Esophagus muscularis mucosa (tissue), 3 donors: ENCODE measurements around the gene MLF2.

ENCODE experiments used
- CTCF ChIP-seq, 3 experiments: fragments of 200-600 bp in 2 of 3; fragments of 450-650 bp in 1 of 3; sonication (generic) in 2 of 3; IDR thresholded peaks; one replicate each; pipeline ENCODE4 v1.5.1; 2017 to 2019; ENCODE audit warnings: antibody characterized with exemption in 3 of 3, mild to moderate bottlenecking in 2 of 3, moderate library complexity in 1 of 3
- EP300 ChIP-seq: sonication (generic); formaldehyde crosslinking; IDR thresholded peaks from one replicate; pipeline ENCODE4 v1.6.1; 2017; ENCODE audit warnings: antibody characterized with exemption

DNA sequence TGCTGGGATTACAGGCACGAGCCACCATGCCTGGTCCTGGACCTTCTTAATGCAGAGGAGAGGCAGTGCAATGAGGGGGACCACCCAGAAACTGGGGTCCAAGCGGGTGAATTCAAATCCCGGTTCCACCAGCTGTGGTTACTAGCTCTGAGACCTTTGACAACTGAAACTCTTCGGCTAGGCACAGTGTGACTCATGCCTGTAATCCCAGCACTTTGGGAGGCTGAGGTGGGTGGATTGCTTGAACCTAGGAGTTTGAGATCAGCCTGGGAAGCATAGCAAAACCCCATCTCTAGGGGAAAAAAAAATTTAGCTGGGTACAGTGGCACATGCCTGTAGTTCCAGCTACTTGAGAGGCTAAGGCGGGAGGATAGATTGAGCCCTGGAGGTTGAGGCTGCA lies 31.4 kb upstream of the MLF2 start:
- TF ChIP-seq CTCF (IDR thresholded peaks at IDR 0.05) (no peak), EP300 (no peak)
